ENCODE measurements around the gene IZUMO4. TPM values are rescaled to one million over a fixed set of nuclear protein-coding genes. Genes with fewer than 3 reads are reported as not detected.

IZUMO4 gene
- total and polyA plus RNA-seq, 2 experiments from 2014 or later: 1.4 to 2.8 TPM

GRCh38 chr19:2103045-2103707 lies 6.5 kb downstream of the IZUMO4 start:
- Histone ChIP-seq H3K9me2 (replicated peaks; ENCODE audit: insufficient read depth) (no peaks in the 10 kb centered on the region), H3K4me1 (ENCODE audit: insufficient read depth) (no peaks in the 10 kb centered on the region), H3K4me3 (no peak overlapping the region), H3K27me3 (no peaks in the 10 kb centered on the region), H3K4me2 (no peak overlapping the region), H3K27ac (no peak overlapping the region), H2AFZ (no peak overlapping the region), H3K79me2 (peaks cover 11% of the 10 kb centered on the region), H3K36me3 (replicated peaks; ENCODE audit: insufficient read depth, low read depth) (no peaks in the 10 kb centered on the region), H3K9me3 (ENCODE audit: low read depth) (no peaks in the 10 kb centered on the region), H4K20me1 (ENCODE audit: insufficient read depth, poor library complexity, severe bottlenecking) (peaks cover 18% of the 10 kb centered on the region)
- no peak for DNase-seq (ENCODE audit: low spot score)
- TF ChIP-seq EZH2phosphoT487 (IDR thresholded peaks at IDR 0.05; ENCODE audit: low read depth, severe bottlenecking, unreplicated experiment): no peak
- TF ChIP-seq CTCF (IDR thresholded peaks at IDR 0.05; ENCODE audit: poor library complexity): no peak
- TF ChIP-seq EZH2 (IDR thresholded peaks at IDR 0.05; ENCODE audit: borderline replicate concordance): no peak
- 95% methylated on average over 20 of the region's 20 CpGs for WGBS (ENCODE audit: low lambda C conversion rate, missing lambda C conversion rate)

- TF ChIP-seq CTCF (IDR thresholded peaks at IDR 0.05; ENCODE audit: poor library complexity): no peak
- TF ChIP-seq EZH2phosphoT487 (IDR thresholded peaks at IDR 0.05; ENCODE audit: low read depth, severe bottlenecking, unreplicated experiment): no peak
- no peak for TF ChIP-seq EZH2 (IDR thresholded peaks at IDR 0.05; ENCODE audit: borderline replicate concordance)
- 97% methylated on average over 23 of the region's 23 CpGs for WGBS (ENCODE audit: low lambda C conversion rate, missing lambda C conversion rate)
- H3K36me3 ChIP-seq (replicated peaks; ENCODE audit: insufficient read depth, low read depth): no peaks in the 10 kb centered on the region
These were observed 11.7 kb downstream of the IZUMO4 start for GRCh38 chr19:2108251-2109016.

GRCh38 chr19:2109046-2109864 lies 12.5 kb downstream of the IZUMO4 start:
- Histone ChIP-seq H2AFZ (no peak overlapping the region), H3K9me3 (ENCODE audit: low read depth) (no peaks in the 10 kb centered on the region), H4K20me1 (ENCODE audit: insufficient read depth, poor library complexity, severe bottlenecking) (peaks cover 3% of the 10 kb centered on the region), H3K27me3 (no peaks in the 10 kb centered on the region), H3K4me2 (no peak overlapping the region), H3K9me2 (replicated peaks; ENCODE audit: insufficient read depth) (no peaks in the 10 kb centered on the region), H3K36me3 (replicated peaks; ENCODE audit: insufficient read depth, low read depth) (no peaks in the 10 kb centered on the region), H3K4me1 (ENCODE audit: insufficient read depth) (no peaks in the 10 kb centered on the region), H3K79me2 (peaks cover 11% of the 10 kb centered on the region), H3K27ac (no peak overlapping the region), H3K4me3 (no peak overlapping the region)
- no peak for DNase-seq (ENCODE audit: low spot score)
- 94% methylated on average over 31 of the region's 31 CpGs for WGBS (ENCODE audit: low lambda C conversion rate, missing lambda C conversion rate)
- TF ChIP-seq CTCF (IDR thresholded peaks at IDR 0.05; ENCODE audit: poor library complexity) (no peak), EZH2phosphoT487 (IDR thresholded peaks at IDR 0.05; ENCODE audit: low read depth, severe bottlenecking, unreplicated experiment) (no peak), EZH2 (IDR thresholded peaks at IDR 0.05; ENCODE audit: borderline replicate concordance) (no peak)

More at GRCh38 chr19:2108251-2109016, 11.7 kb downstream of the IZUMO4 start:
- H4K20me1 ChIP-seq (ENCODE audit: insufficient read depth, poor library complexity, severe bottlenecking): peaks cover 9% of the 10 kb centered on the region
- no peak overlapping the region for H3K4me3 ChIP-seq
- peaks cover 11% of the 10 kb centered on the region for H3K79me2 ChIP-seq
- H2AFZ ChIP-seq: no peak overlapping the region
- no peaks in the 10 kb centered on the region for H3K9me2 ChIP-seq (replicated peaks; ENCODE audit: insufficient read depth)
- no peaks in the 10 kb centered on the region for H3K27me3 ChIP-seq
- no peaks in the 10 kb centered on the region for H3K9me3 ChIP-seq (ENCODE audit: low read depth)
- no peak overlapping the region for H3K4me2 ChIP-seq
- H3K27ac ChIP-seq: no peak overlapping the region
- H3K4me1 ChIP-seq (ENCODE audit: insufficient read depth): no peaks in the 10 kb centered on the region
- no peak for DNase-seq (ENCODE audit: low spot score)
